ENCODE data around the gene STAT6. TPM values are rescaled to one million over a fixed set of nuclear protein-coding genes. Genes with fewer than 3 reads are reported as not detected.

Gene STAT6
- total and polyA plus RNA-seq, 2 donors (not counting 1 experiment from before 2014, with no cell fraction given) = 103 to 123 TPM

DNA sequence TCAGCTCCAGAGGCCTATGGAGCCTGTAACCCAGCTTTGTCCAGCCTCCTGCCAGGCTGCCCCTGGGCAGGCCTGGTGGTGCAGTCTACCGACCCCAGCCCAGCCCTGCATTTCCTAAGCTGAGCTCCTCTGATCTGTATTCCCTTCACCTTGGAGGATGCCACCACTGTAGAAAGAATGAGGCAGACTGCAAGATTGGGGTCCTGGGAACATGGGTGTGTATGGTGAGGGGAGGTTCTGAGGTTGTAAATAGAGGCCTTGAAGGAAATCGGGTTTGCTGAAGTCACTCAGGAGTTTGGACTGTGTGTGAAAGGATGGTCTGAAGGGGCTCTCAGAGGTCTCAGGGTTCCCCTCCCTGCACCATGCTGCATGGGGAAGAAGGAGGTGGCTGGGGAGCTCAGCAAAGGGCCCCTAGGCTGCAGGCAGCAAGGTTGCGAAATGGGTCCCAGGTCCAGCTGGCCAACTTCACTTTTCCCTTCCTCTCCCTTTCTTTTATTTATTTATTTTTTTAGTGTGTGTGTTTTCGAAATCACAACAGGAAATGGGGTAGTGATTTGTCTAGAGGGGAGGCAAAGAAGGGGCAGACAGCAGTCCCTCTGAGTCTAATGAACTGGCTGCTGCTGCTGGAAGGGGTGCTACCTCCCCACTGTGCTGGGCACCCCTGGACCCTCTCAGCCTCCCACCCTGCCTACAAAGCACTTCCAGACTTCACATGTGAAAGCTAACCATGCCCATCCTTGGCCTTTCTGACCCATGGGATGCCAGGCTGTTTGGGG, 37.5 kb upstream of the STAT6 start:
- peaks cover 34% of the 10 kb centered on the region for H3K36me3 ChIP-seq (ENCODE audit: control insufficient read depth, insufficient read depth, low read length)
- peaks cover 75% of the 10 kb centered on the region for H3K4me1 ChIP-seq (ENCODE audit: control insufficient read depth, extremely low read depth, insufficient read depth, low read length)
- no peaks in the 10 kb centered on the region for H3K27me3 ChIP-seq (ENCODE audit: control insufficient read depth, insufficient read depth, low read length)
- peak in 1 of 2 donors; percentile 1 for TF ChIP-seq CTCF (conservative IDR thresholded peaks at IDR 0.05 in 1 of 2, IDR thresholded peaks at IDR 0.05 in 1 of 2; ENCODE audit: low read depth in 1 of 2, low read length in 2 of 2)
- TF ChIP-seq EZH2 (IDR thresholded peaks at IDR 0.05; ENCODE audit: low read length, missing control alignments) = no peak
- H3K9me3 ChIP-seq (ENCODE audit: control insufficient read depth, insufficient read depth, low read depth, low read length) = no peaks in the 10 kb centered on the region
- peak in 1 of 2 donors; percentile 89 for DNase-seq (ENCODE audit: low read depth in 2 of 2)
- peak overlapping the region; percentile 75 for H3K4me2 ChIP-seq (ENCODE audit: extremely low read depth, insufficient read depth, low read length)
- H3K79me2 ChIP-seq (ENCODE audit: control insufficient read depth, insufficient read depth, low read length) = peaks cover 43% of the 10 kb centered on the region
- H4K20me1 ChIP-seq (ENCODE audit: control insufficient read depth, extremely low read depth, insufficient read depth, low read length) = no peaks in the 10 kb centered on the region
- H2AFZ ChIP-seq (ENCODE audit: low read length) = no peak overlapping the region
- peak overlapping the region in 1 of 4 experiments; percentile 31 for H3K4me3 ChIP-seq (replicated peaks in 1 of 4; ENCODE audit: control extremely low read depth in 1 of 4, insufficient read depth in 1 of 4, low read depth in 3 of 4, low read length in 4 of 4)
- peak overlapping the region; percentile 93 for H3K27ac ChIP-seq (ENCODE audit: insufficient read depth, low read length)
- H3K9ac ChIP-seq (ENCODE audit: insufficient read depth, low read length) = peak overlapping the region; percentile 36

DNA sequence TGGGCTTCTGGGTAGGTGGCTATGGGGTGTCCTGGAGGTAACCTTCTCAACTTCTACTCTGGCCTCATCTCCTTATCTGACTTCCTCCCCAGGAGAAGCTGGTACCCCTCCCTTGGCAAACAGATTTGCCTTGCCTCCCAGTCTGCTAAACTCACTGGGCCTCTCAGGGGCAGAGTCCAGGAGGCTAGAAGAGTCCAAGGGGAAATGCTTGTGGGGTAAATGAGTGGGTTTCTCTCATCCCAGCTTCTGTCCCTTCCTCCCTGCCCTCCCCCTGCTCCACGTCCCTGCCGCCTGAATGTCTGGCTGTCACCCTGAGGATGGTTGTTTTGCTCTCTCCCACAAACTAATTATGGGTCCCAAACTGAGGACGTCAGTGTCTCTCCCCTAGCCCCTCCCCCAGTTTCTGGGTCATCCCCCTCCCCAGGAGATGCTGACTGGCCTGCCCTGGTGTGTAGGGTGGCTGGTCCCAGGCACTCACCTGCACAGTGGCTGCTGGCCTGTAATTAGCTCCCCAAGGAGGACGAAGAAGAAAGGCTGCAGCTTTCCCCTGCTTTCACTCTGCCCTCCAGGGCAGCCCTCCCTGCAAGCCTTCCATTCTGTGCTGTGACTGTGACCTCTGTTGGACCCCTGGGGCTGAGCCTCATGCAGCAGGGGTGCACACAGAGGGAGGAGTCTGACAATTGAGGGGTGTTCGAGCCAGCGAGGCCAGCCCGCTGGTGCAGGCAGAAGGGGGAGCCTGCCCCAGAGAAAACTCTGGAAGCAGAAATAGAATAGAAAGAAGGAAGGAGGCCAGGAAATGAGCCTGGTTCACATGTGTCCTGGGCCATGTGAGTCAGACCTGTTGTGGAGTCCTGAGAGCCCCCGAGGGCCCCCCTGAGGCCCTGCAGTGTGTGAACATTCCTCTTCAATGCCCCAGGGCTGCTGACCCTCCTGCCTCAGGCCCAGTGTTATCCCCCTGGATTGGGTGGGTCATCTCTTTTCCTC, 36.1 kb upstream of the STAT6 start, which contains the start of gene LRP1-AS:
LRP1-AS (minus strand) TSS at position 659 of the 984 bp plus-strand sequence.
- Histone ChIP-seq H3K27ac (ENCODE audit: insufficient read depth, low read length) (peak within 1 kb of the TSS; percentile 93), H3K4me3 (replicated peaks in 1 of 4; ENCODE audit: control extremely low read depth in 1 of 4, insufficient read depth in 1 of 4, low read depth in 3 of 4, low read length in 4 of 4) (peak within 1 kb of the TSS in 1 of 4 experiments; percentile 2), H3K27me3 (ENCODE audit: control insufficient read depth, insufficient read depth, low read length) (no peaks in the 10 kb centered on the region), H4K20me1 (ENCODE audit: control insufficient read depth, extremely low read depth, insufficient read depth, low read length) (no peaks in the 10 kb centered on the region), H3K9me3 (ENCODE audit: control insufficient read depth, insufficient read depth, low read depth, low read length) (no peaks in the 10 kb centered on the region), H3K79me2 (ENCODE audit: control insufficient read depth, insufficient read depth, low read length) (peaks cover 38% of the 10 kb centered on the region), H2AFZ (ENCODE audit: low read length) (no peak within 1 kb of the TSS), H3K4me2 (ENCODE audit: extremely low read depth, insufficient read depth, low read length) (peak within 1 kb of the TSS; percentile 46), H3K36me3 (ENCODE audit: control insufficient read depth, insufficient read depth, low read length) (peaks cover 38% of the 10 kb centered on the region), H3K4me1 (ENCODE audit: control insufficient read depth, extremely low read depth, insufficient read depth, low read length) (peaks cover 63% of the 10 kb centered on the region), H3K9ac (ENCODE audit: insufficient read depth, low read length) (no peak within 1 kb of the TSS)
- TF ChIP-seq EZH2 (IDR thresholded peaks at IDR 0.05; ENCODE audit: low read length, missing control alignments) = no peak
- TF ChIP-seq CTCF (conservative IDR thresholded peaks at IDR 0.05 in 1 of 2, IDR thresholded peaks at IDR 0.05 in 1 of 2; ENCODE audit: low read depth in 1 of 2, low read length in 2 of 2) = no peak
- peak in 1 of 2 donors; percentile 54 for DNase-seq (ENCODE audit: low read depth in 2 of 2)

DNA sequence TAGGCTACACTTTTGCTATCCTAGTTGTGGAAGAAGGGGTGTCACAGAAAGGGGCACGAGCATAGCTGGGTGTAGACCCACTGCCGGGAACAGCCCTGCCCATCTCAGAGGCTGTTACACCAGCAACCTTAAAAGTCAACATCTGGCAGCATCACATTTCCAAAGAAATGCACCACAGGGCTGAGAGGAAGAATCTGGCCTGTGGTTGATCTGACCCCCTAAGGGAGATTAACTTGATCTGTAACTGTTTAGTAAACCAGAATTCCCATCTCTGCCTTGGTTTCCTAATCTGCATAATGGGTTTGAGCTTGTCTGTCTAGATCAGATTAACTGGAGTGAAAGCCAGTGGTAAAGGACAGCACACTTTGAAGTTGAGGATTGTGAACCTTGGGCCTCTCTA, 34.9 kb upstream of the STAT6 start:
- Histone ChIP-seq H3K36me3 (ENCODE audit: control insufficient read depth, insufficient read depth, low read length) (peaks cover 47% of the 10 kb centered on the region), H4K20me1 (ENCODE audit: control insufficient read depth, extremely low read depth, insufficient read depth, low read length) (no peaks in the 10 kb centered on the region), H3K4me1 (ENCODE audit: control insufficient read depth, extremely low read depth, insufficient read depth, low read length) (peaks cover 57% of the 10 kb centered on the region), H3K27me3 (ENCODE audit: control insufficient read depth, insufficient read depth, low read length) (no peaks in the 10 kb centered on the region), H3K9ac (ENCODE audit: insufficient read depth, low read length) (no peak overlapping the region), H3K9me3 (ENCODE audit: control insufficient read depth, insufficient read depth, low read depth, low read length) (no peaks in the 10 kb centered on the region), H3K27ac (ENCODE audit: insufficient read depth, low read length) (no peak overlapping the region), H3K79me2 (ENCODE audit: control insufficient read depth, insufficient read depth, low read length) (peaks cover 49% of the 10 kb centered on the region), H3K4me2 (ENCODE audit: extremely low read depth, insufficient read depth, low read length) (no peak overlapping the region), H2AFZ (ENCODE audit: low read length) (no peak overlapping the region), H3K4me3 (replicated peaks in 1 of 4; ENCODE audit: control extremely low read depth in 1 of 4, insufficient read depth in 1 of 4, low read depth in 3 of 4, low read length in 4 of 4) (no peak overlapping the region)
- TF ChIP-seq EZH2 (IDR thresholded peaks at IDR 0.05; ENCODE audit: low read length, missing control alignments) (no peak), CTCF (conservative IDR thresholded peaks at IDR 0.05 in 1 of 2, IDR thresholded peaks at IDR 0.05 in 1 of 2; ENCODE audit: low read depth in 1 of 2, low read length in 2 of 2) (no peak)
- peak in 1 of 2 donors; percentile 28 for DNase-seq (ENCODE audit: low read depth in 2 of 2)
